DMS114 treated with DMSO at 0.1 percent for 48 hours (cell line): ENCODE data around the gene ZNF511.

Source experiments
- DNase-seq: peaks from one replicate; lab custom pipeline; 2025; ENCODE audit not compliant: unreplicated experiment; lab: John Stamatoyannopoulos, UW

Gene ZNF511

GRCh38 chr10:133334503-133335245 lies 26.0 kb downstream of the ZNF511 start:
- no peak for DNase-seq

DNA sequence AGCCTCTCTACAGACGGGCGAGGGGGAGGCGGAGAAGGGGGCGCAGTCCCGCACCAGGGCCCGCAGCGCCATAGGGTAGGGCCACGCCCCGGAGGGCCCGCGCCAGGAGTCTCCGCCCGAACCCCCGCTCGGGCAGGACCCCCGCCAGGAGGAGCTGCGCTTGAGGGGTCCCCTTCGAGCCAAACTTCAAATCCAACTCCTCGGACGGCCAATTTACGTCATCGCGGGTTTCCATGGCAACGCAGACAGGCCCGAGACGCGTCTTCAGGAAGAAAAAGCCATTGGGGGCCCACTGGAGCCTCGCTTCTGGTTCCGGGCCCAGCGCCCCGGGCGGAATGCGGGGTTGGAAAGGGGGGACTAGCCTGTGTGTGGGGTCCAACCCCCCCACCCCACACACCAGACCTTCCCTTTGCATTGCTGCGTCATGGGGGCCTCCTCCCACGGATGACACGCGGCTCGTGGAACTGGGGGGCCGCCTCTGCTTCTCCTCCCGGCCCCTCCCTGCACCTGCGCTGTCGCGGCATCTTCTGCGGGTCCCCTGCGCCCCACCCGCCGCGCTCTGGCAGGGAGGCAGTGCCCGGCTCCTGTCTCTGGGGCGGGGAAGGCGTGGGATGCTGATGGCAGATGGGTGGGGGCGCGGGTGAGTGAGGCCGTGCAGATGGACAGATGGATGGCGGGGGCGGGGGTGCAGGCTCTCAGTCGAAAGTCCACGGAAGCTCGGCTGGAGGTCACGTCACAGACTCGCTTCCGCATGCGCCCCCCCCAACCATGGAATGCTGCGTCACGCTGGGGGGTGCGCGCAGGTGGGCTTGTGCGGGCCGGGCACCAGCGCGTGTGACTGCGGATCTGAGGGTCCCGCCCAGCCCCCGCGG lies 26.8 kb downstream of the ZNF511 start:
- peak; percentile 10 for DNase-seq

GRCh38 chr10:133336118-133336576 lies 27.4 kb downstream of the ZNF511 start:
- no peak for DNase-seq

DNA sequence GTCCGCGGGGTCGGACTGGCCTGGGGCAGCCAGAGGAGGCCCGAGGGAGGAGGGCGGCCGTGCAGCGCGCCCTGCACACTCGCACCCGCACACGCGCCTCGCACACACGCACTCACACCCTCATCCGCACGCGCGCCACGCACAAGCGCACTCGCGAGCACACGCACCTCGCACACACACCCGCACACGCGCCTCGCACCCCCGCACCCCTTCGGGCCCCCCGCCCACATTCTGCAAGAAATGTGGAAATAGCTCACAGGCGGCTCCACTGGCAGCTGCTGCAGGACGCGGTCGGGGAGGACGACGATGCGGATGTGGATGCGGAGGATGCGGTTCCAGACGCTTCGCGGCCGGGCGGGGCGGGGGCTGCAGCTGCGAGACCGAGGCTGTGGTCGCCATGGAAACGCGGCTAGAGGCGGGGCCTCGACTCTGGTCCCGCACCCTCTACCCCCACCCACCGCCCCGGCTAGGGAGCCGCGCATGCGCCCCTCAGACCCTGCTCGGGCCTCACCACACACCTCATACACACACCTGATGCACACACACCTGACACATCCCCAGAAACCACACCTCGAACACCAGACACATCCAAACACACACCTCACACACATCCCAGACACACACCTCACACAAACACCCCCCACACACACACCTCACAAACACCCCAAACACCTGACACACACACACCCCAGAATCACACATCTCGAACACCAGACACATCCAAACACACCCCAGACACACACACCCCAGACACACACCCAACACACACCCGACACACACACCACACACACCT lies 28.1 kb downstream of the ZNF511 start, which contains the start of gene CALY:
CALY (minus strand) TSS at position 320 of the 793 bp plus-strand sequence. CDS start 7,907 bp downstream, outside the sequence.
- peak; percentile 39 for DNase-seq

- DNase-seq = no peak
These were observed 28.6 kb downstream of the ZNF511 start for GRCh38 chr10:133337370-133337725.

DNA sequence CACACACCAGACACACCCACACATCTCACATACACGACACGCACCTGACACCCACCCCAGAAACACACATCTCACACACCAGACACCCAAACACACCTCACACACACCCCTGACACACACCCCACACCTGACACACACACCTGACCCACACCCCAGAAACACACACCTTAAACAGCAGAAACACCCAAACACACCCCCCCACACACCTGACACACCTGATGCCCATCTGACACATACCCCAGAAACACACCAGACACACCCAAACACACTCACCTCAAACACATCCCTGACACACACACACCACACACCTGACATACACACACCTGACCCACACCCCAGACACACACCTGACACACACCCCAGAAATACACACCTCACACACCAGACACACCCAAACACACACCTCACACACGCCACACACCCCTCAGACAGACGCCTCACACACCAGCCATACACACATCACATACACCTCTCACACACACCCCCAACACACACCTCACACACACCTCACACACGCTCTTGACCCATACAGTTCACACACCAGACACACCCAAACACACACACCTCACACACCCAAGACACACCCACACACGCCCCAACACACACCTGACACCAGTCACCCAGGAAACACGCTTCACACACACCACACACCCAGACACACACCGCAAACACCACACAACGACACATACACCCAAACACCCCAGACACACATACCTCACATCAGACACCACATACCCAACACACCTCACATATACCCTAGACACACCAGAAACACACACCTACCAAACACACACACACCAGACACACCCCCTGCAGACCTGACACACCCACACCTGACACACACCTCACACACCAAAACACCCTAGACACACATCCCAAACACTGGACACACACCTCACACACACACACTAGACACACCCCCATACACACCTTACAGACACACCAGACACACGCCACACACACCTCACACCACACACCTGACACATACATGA lies 29.7 kb downstream of the ZNF511 start:
- DNase-seq = no peak

DNA sequence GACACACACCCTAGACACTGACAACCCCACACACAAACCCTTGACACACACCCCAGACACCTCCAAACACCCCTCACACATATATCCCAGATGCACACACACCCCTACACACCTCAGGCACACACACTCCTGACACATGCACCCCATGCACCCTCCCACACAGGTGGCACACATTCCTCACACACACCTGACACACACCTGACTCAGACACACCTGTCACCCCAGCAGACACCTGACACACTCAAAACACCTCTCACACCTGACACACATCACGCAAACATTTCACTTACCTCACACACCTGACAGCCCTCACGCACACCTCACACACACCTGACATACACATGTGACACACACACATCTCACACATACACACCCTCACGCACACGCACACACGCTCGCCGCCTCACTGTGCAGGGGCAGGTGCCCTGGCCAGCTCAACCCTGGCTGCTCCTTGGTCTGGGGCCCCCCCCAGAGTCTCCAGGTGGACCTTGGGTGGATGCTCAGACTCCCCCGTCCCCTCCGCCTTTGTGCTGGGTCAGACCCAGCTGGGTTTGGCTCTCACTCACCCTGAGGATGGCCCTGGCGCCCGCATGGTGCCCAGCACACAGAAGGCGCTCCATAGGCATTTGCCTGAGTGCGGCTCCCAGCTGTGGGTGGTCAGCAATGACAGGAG lies 31.1 kb downstream of the ZNF511 start:
- no peak for DNase-seq

- no peak for DNase-seq
These were observed 33.3 kb downstream of the ZNF511 start for GRCh38 chr10:133341983-133342382.

GRCh38 chr10:133342942-133343341 lies 34.2 kb downstream of the ZNF511 start:
- DNase-seq = no peak

DNA sequence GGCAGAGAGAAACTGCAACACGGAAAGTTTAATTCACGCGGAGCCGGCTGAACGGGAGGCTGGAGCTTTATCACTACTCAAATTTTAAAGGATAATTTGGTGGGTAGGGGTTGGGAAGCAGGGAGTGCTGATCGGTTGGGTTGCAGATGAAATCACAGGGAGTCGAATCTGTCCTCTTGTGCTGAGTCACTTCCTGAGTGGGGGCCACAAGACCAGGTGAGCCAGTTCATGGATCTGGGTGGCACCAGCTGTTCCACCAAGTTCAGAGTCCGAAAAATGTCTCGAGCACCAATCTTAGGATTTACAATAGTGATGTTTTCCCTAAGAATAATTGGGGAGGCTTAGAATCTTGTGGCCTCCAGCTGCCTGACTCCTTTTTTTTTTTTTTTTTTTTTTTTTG lies 34.8 kb downstream of the ZNF511 start:
- DNase-seq = no peak

- no peak for DNase-seq
These were observed 35.5 kb downstream of the ZNF511 start for GRCh38 chr10:133344236-133344635.

- no peak for DNase-seq
These were observed 37.7 kb downstream of the ZNF511 start for GRCh38 chr10:133346413-133346812.

GRCh38 chr10:133347710-133348517 lies 39.2 kb downstream of the ZNF511 start:
- no peak for DNase-seq

- no peak for DNase-seq
These were observed 40.5 kb downstream of the ZNF511 start for GRCh38 chr10:133349160-133349568.

DNA sequence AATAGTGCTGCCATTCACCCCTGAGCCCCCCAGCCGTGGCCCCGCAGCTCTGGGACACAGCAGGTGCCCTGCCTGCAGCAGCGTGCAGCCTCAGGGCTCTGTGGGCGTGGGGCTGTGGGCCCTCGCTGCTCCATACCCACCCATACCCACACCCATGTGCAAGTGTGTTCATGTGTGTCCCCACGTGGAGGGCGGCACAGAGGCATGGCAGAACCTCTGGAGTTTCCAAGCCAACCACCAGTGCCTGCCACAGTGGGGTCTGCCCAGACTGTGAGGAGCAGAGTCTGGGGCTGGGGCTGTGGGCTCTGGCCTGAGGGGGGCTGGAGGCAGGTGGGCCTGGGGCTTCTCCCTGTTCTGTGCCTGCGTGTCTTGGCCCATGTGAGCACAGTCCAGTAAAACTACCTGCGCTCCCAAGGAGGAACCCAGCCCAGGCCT lies 40.9 kb downstream of the ZNF511 start:
- DNase-seq = no peak

GRCh38 chr10:133350283-133350949 lies 41.7 kb downstream of the ZNF511 start:
- DNase-seq = no peak

DNA sequence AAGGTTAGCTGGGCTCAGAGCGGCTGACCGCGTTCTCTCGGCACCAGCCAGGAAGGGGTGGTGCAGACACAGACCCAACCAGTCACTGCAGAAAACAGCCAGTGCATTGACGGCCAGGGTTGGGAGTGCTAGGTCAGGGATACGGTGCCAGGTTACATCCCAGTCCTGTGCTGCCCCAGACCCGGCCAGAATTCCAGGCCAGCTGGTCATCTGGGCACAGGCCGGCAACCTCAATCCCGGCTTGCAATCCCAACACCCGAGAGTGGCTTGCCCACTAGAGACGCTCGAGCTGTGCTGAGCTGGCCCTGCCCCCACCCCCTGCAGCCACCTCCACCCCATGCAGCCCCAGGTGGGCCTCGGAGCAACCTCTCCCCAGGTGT lies 42.2 kb downstream of the ZNF511 start:
- DNase-seq = no peak
